IPS-18c (cell line): ENCODE data around the gene RND2.
"Not testable (repeated sequence)": the region's sequence is repeated elsewhere in the genome, so short reads cannot be mapped to it uniquely, and the experiment has no call there.

ENCODE experiments used
- H3K4me3 ChIP-seq: 2 replicates; pipeline ENCODE4 v1.7.0; 2013; ENCODE audit warnings: low read depth, mild to moderate bottlenecking, low read length, moderate library complexity; ENCODE audit not compliant: insufficient read depth
- H3K9me3 ChIP-seq: one replicate; pipeline ENCODE4 v1.6.1; 2013; ENCODE audit warnings: mild to moderate bottlenecking, low read length, moderate library complexity; ENCODE audit not compliant: control insufficient read depth, insufficient read depth

The RND2 gene

DNA sequence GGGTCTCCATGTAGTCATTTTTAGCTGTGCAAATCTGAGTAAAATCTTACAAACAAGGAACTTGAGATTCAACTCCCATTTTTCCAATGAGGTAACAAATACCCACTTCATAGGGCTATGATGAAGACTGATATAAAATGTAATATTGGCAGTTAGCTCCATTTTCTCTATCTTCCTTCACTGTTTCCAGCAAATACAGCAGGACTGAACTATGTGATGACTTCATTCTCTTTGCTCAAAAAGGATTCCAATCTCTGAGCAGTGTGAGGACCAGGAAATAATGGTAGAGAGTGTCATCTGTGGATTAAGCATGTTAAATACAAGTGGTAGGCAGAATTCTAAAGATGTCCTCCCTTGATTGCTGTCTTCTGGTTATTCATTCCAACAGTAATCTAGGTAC, 18.3 kb downstream of the RND2 start:
- no peaks in the 10 kb centered on the region for H3K9me3 ChIP-seq
- no peak overlapping the region for H3K4me3 ChIP-seq

DNA sequence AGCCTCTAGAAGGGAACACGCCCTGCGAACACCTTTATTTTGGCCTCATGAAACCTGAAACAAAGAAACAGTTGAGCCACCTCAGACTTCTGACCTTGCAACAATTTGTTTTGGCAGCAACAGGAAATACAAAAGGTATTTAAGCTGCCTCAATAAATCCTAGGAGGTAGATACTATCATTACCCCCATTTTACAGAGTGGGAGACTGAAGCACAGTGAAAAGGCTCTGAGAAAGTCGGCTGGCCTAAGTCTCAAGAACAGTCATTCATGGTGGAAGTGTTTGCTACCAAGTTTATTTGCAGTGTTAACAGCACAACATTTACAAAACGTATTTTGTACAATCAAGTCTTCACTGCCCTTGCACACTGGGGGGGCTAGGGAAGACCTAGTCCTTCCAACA, 19.0 kb downstream of the RND2 start:
- Histone ChIP-seq H3K9me3 (no peaks in the 10 kb centered on the region), H3K4me3 (no peak overlapping the region)

DNA sequence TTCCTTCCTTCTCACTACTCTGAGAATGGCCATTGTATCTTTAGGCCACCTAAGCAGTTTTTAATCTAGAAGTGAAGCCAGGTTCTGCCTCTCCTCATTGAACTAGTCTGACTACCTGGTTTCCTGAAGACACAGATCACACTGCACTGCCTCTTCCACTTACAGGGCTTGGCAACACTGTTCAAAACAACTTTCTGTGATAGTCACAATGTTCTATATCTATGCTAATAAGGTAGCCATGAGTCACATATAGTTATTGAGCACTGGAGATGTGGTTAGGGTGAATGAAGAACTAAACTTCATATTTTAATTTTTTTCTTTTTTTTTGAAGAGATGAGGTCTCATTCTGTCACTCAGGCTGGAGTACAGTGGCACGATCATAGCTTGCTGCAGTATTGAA, 26.9 kb downstream of the RND2 start:
- Histone ChIP-seq H3K4me3 (no peak overlapping the region), H3K9me3 (no peaks in the 10 kb centered on the region)

DNA sequence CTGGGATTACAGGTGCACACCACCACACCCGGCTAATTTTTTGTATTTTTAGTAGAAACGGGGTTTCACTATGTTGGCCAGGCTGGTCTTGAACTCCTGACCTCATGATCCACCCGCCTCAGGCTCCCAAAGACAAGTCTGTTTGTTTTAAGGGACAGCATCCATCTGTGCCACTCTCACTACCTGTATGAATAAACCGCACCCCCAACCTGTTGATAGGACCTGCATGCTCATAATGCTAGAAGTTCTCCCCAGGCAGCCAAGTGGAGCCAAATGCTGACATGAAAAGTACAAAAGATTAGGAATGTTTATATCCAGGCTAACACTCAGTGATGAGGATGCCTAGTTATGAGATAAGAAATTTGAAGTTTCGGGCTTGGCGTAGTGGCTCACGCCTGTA, 28.0 kb downstream of the RND2 start:
- H3K9me3 ChIP-seq, H3K4me3 ChIP-seq: not testable (repeated sequence)

DNA sequence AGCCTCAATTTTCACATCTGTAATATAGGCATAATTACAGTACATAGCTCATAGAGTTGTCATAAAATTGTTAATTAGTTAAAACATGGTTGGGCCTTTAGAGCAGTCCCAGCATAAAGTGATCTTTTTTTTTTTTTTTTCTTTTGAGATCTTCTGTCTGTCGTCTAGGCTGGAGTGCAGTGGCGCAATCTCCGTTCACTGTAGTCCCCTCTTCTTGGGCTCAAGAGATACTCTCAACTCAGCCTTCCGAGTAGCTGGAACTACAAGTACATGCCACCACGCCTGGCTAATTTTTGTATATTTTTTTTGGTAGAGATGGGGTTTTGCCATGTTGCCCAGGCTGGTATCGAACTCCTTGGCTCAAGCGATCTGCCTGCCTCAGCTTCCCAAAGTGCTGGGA, 31.0 kb downstream of the RND2 start:
- H3K9me3 ChIP-seq = no peaks in the 10 kb centered on the region
- no peak overlapping the region for H3K4me3 ChIP-seq

DNA sequence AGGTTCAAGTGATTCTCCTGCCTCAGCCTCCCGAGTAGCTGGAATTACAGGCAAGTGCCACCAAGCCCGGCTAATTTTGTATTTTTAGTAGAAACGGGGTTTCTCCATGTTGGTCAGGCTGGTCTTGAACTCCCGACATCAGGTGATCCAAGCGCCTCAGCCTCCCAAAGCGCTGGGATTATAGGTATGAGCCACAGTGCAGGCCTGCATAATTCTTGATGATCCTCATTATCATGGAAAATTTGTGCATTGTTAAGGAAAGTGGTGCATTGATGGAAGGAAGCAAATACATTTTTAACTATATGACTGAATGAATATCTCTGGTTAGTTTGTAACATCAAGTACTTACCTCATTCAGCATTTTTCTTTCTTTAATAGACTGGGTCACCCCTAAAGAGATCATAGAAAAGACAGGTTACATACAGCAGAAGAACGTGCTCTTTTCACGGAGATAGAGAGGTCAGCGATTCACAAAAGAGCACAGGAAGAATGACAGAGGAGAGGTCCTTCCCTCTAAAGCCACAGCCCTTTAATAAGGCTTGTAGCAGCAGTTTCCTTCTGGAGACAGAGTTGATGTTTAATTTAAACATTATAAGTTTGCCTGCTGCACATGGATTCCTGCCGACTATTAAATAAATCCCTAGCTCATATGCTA, 38.1 kb downstream of the RND2 start:
- Histone ChIP-seq H3K4me3 (no peak overlapping the region), H3K9me3 (no peaks in the 10 kb centered on the region)

DNA sequence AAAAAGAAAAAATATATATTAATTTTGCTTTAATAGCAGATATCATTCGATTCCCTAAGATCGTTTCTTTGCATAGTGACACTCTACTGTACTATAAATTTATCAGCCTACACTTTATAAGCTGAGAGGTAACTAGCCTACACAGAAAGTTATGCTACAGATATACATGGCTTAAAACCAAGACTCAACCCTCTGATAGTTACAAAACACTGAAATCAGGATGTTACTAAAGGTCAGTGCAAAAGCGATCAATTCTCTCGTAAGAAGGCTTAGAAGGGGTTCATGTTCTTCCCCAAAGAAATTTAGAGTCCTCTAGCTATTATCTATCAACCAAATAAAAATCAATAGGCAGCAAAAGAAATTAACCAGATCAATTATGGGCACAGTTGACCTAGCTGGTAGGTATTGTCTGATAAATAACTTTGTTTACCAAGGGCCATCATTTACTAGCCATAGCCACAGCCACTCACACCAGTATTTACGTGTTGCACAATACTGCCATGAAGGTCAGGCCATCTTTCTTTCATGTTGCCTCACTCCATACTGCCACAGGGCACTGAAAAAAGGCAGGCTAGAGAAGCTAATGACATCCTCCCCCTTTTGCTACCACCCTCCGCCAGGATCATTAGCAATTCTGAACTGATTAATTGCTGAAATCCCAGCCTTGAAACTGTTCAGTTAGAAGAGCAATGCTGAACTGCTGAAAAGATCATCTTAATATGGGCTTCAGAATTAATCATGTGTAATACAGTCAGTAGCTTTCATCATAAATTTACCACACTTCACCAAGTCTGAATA, 43.7 kb downstream of the RND2 start:
- Histone ChIP-seq H3K4me3 (no peak overlapping the region), H3K9me3 (no peaks in the 10 kb centered on the region)

DNA sequence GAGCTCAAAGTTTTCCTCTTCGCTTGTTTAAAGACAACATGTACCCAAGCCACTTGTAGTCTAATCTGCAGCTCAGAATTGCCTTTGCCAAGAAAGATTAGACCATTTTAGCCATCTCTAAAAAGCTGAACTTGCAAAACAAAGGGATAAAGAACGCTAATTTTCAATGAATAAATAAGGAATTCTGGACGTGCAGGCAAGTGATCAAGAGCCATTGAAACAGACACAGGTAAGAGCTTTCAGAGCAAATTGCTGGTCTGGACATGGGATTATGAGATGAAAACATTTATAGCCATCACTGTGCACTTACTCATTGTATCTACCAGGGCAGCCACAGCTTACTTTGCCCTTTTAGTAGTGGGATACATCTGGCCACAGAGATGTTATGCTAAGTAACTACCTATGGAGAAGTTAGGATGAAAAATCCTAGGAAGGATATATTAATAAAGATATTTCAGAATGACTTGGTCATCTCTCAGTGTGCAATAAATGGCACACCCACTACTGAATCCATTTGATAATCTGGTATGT, 44.4 kb downstream of the RND2 start:
- no peak overlapping the region for H3K4me3 ChIP-seq
- H3K9me3 ChIP-seq = no peaks in the 10 kb centered on the region

DNA sequence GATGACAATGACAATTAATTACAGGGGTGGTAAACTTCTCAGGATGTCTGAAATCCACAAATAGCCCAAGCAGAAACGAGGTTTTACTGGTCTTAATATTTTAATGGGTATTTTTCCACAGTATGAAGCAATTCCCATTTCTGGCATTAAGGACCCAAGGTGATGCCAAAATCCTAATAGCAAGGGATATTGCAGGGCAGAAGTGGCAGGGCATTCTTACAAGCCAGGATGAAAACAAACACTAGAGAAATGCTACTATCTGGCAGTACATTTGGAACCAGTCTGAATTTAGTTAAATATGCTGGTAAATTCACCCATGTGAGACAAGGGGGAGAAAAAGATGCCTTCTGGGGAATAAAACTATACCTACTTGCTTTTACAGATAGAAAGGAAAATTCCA, 45.2 kb downstream of the RND2 start:
- Histone ChIP-seq H3K4me3 (no peak overlapping the region), H3K9me3 (no peaks in the 10 kb centered on the region)

DNA sequence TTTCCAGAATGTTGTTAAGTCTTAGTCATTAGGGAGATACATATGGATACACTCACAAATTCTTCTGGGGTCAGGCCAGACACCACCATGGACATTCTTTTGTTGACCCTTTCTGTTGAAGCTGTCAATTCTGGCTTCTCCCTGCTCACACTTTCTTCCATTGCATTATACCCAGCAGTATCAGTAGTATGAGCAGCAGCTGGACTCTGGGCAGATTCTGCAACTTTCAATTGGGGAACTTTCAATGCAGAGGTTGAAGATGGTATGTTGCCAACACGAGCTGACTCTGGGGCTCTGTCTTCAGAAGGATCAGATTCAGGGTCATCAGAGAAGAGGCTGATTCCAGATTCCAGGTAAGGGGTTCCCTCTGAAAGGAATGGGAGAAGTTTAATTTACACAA, 45.8 kb downstream of the RND2 start:
- Histone ChIP-seq H3K4me3 (no peak overlapping the region), H3K9me3 (no peaks in the 10 kb centered on the region)

DNA sequence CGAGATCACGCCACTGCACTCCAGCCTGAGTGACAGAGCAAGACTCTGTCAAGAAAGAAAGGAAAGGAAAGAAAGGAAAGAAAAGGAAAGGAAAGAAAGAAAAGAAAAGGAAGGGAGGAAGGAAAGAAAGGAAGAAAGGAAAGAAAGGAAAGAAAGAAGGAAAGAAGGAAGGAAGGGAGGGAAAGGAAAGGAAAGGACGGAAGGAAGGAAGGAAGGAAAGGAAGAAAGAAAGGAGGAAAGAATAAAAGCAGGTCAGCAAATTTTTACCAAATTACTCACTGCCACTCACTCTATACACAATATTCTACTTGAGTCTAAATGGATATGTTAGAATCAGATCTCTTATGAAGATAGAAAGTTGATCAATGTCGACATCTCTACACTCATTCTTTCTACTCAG, 49.8 kb downstream of the RND2 start:
- Histone ChIP-seq H3K4me3 (no peak overlapping the region), H3K9me3 (no peaks in the 10 kb centered on the region)

DNA sequence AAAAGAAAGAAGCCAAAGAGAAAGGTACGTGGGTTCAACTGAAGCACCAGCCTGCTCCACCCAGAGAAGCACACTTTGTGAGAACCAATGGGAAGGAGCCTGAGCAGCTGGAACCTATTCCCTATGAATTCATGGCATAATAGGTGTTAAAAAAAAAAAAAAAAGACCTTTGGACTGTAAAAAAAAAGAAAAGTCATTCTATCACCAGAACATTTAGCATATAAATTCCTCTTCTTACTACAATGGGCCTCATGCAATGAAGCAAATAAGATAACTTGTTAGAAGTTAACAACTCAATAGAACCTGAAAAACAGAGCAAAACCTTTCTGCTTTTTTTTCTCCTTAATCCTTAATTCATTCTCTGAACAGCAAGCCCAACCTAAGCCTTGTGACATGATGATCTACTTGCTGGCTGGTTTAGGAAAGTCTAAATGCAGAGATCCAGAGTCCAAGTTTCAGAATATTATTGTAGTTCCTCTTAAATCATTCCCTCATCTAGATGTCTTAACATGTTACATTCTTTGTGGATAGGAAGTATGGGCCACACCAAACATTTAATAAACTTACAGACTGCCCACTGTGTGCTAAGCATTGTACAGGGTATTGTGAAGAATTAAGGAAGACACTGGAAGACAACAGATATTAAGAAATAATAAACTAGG, 54.7 kb downstream of the RND2 start:
- no peaks in the 10 kb centered on the region for H3K9me3 ChIP-seq
- no peak overlapping the region for H3K4me3 ChIP-seq
